ENCODE data around the gene MALRD1.

DNA sequence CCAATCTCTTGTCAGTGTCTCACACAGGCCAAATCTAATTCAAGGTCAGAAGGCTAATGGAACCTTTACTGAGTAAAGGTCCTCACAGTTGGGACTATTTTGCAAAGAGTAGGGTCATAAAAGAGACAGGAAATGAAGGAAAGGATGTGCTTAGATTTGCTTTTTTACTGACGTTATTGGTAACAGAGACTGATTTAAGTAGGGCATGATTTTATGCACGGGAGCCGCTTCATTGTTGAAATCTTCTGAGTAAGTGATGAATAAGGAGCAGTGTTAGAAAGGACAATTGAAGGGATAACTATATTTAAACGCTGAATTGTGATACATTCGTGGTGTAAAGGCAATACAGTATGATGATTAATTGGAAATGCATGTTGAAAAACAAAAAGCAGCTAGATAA, 261.5 kb downstream of the MALRD1 start:
- TF ChIP-seq, protein P1, sequence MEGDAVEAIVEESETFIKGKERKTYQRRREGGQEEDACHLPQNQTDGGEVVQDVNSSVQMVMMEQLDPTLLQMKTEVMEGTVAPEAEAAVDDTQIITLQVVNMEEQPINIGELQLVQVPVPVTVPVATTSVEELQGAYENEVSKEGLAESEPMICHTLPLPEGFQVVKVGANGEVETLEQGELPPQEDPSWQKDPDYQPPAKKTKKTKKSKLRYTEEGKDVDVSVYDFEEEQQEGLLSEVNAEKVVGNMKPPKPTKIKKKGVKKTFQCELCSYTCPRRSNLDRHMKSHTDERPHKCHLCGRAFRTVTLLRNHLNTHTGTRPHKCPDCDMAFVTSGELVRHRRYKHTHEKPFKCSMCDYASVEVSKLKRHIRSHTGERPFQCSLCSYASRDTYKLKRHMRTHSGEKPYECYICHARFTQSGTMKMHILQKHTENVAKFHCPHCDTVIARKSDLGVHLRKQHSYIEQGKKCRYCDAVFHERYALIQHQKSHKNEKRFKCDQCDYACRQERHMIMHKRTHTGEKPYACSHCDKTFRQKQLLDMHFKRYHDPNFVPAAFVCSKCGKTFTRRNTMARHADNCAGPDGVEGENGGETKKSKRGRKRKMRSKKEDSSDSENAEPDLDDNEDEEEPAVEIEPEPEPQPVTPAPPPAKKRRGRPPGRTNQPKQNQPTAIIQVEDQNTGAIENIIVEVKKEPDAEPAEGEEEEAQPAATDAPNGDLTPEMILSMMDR (IDR thresholded peaks at IDR 0.05), result no peak
- no peak for TF ChIP-seq POLR2A (IDR thresholded peaks at IDR 0.05)
